ENCODE results near the gene UBN2. TPM values are rescaled to one million over a fixed set of nuclear protein-coding genes. Genes with fewer than 3 reads are reported as not detected.

UBN2 gene
- total RNA-seq, 4 donors from 2014 or later: 9.1 to 18.5 (median 12.5) TPM

DNA sequence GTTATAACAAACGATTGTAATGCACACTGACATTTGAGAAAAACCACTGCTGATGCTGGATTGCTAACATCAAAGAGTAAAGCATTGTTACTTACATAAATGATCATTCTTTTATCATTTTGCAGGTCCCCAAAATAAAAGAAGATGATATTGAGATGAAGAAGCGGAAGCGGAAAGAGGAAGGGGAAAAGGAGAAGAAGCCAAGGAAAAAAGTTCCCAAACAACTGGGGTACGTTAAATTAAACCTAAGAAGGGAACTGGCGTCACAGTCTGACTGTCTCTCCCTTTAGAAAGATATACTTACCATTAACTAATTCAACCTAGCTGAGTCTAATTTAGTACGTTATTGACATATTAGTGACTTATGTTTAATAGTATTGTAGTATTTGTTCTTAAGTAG is 28.1 kb downstream of the UBN2 start:
- Histone ChIP-seq H3K9me3 (no peaks in the 10 kb centered on the region), H3K4me3 (no peak overlapping the region), H3K4me1 (peaks cover 0 to 11% (median 0%) of the 10 kb centered on the region in 3 donors), H3K27ac (no peak overlapping the region), H3K36me3 (peaks cover 9 to 81% of the 10 kb centered on the region in 2 donors), H3K27me3 (no peaks in the 10 kb centered on the region)
- WGBS, 2 donors (ENCODE audit: low coverage in 1 of 2): 73 to 82% methylated on average over 6 of the region's 6 CpGs
- no peak for ATAC-seq
- TF ChIP-seq POLR2A (IDR thresholded peaks at IDR 0.05) (no peak), POLR2AphosphoS5 (IDR thresholded peaks at IDR 0.05) (no peak), EP300 (IDR thresholded peaks at IDR 0.05) (no peak)
- TF ChIP-seq, protein P1, sequence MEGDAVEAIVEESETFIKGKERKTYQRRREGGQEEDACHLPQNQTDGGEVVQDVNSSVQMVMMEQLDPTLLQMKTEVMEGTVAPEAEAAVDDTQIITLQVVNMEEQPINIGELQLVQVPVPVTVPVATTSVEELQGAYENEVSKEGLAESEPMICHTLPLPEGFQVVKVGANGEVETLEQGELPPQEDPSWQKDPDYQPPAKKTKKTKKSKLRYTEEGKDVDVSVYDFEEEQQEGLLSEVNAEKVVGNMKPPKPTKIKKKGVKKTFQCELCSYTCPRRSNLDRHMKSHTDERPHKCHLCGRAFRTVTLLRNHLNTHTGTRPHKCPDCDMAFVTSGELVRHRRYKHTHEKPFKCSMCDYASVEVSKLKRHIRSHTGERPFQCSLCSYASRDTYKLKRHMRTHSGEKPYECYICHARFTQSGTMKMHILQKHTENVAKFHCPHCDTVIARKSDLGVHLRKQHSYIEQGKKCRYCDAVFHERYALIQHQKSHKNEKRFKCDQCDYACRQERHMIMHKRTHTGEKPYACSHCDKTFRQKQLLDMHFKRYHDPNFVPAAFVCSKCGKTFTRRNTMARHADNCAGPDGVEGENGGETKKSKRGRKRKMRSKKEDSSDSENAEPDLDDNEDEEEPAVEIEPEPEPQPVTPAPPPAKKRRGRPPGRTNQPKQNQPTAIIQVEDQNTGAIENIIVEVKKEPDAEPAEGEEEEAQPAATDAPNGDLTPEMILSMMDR (IDR thresholded peaks at IDR 0.05): no peak

DNA sequence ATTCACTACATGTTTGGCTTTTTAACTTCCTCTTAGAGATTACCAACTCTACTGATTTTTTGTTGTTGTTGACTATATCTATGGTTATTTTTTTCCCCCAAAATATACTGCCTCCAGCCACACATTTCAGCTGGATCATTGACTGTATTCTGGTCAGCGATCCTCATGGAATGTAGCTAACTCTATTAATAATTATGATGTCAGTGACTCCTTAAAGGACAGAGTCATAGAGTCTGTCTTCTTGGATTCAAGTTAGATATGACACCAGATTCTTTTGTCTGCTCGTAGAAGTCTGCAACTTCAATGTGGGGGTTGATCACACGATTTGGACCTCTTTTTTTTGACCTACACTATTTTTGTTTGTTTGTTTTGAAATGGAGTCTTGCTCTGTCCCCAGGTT is 33.2 kb downstream of the UBN2 start:
- Histone ChIP-seq H3K4me3 (no peak overlapping the region), H3K9me3 (no peaks in the 10 kb centered on the region), H3K27me3 (no peaks in the 10 kb centered on the region), H3K36me3 (peaks cover 5 to 99% of the 10 kb centered on the region in 2 donors), H3K27ac (no peak overlapping the region), H3K4me1 (no peaks in the 10 kb centered on the region)
- no peak for TF ChIP-seq EP300 (IDR thresholded peaks at IDR 0.05)
- ATAC-seq: no peak
- 58 to 61% methylated on average over 2 to 3 of the region's 3 CpGs for WGBS, 2 donors (ENCODE audit: low coverage in 1 of 2)

DNA sequence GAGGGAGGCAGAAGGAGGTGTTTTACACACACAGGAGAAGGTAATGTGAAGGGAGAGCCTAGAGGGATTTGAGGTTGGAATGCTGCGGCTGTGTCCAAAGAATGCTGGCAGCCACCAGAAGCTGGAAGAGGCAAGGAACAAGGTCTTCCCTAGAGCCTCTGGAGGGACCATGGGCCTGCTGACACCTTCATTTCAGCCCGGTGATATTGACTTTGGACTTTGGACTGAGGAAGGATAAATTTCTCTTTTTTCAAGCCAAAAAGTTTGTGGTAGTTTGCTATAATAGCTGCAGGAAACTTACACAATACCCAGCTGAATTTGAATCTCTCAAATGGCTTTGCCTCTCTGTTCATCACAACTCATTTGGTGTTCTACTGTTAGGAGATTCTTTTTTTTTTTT is 34.6 kb downstream of the UBN2 start:
- no peak for ATAC-seq
- H3K4me1 ChIP-seq: no peaks in the 10 kb centered on the region
- WGBS, 2 donors (ENCODE audit: low coverage in 1 of 2): 83 to 93% methylated on average over 1 to 2 of the region's 2 CpGs
- H3K27ac ChIP-seq: no peak overlapping the region
- peaks cover 5 to 99% of the 10 kb centered on the region in 2 donors for H3K36me3 ChIP-seq
- TF ChIP-seq POLR2A (IDR thresholded peaks at IDR 0.05) (no peak), EP300 (IDR thresholded peaks at IDR 0.05) (no peak), POLR2AphosphoS5 (IDR thresholded peaks at IDR 0.05) (no peak)
- TF ChIP-seq, protein P1 (IDR thresholded peaks at IDR 0.05): no peak
- no peak overlapping the region for H3K4me3 ChIP-seq
- H3K27me3 ChIP-seq: no peaks in the 10 kb centered on the region
- no peaks in the 10 kb centered on the region for H3K9me3 ChIP-seq

DNA sequence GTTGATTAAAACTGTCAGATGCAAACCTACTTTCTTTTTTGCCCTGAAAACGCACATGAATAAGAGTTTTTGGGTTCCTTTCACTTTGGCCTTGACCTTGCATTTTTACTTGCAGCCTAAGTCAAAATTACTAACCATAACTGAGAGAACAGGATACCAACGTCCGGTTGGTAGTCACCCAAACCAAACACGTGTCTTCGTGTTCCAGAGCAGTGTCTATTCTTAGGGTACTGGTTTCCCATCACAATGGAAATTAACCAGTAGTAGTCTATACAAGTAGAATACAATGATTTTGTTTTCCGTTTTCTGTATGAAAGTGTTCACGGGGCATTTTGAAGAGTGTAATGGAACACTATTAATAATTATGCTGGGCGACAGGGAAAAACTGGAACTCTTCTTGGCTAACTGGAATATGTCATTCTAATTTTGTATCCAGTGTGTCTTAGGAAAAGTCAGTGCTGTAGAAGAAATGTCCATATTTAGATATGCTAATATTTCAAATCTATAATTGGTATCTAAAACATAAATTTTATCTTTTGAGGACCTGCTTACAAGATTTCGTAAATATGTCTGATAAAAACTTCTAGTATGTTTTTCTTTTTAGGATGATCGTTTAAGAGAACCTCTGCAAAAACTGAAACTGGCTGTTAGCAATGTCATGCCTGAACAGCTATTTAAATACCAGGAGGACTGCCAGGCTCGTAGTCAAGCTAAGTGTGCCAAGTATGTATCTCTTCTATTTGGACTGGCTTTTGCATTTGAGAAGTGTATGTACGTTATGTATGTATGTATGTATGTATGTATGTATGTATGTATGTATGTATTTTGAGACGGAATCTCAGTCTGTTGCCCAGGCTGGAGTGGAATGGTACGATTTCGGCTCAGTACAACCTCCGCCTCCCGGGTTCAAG is 40.9 kb downstream of the UBN2 start:
- peaks cover 0 to 13% (median 0%) of the 10 kb centered on the region in 3 donors for H3K4me1 ChIP-seq
- WGBS, 2 donors (ENCODE audit: low coverage in 1 of 2): 56 to 59% methylated on average over 12 to 13 of the region's 17 CpGs
- TF ChIP-seq POLR2AphosphoS5 (IDR thresholded peaks at IDR 0.05) (no peak), EP300 (IDR thresholded peaks at IDR 0.05) (no peak), POLR2A (IDR thresholded peaks at IDR 0.05) (no peak)
- TF ChIP-seq, protein P1 (IDR thresholded peaks at IDR 0.05): no peak
- H3K27me3 ChIP-seq: no peaks in the 10 kb centered on the region
- ATAC-seq: no peak
- no peaks in the 10 kb centered on the region for H3K9me3 ChIP-seq
- H3K27ac ChIP-seq: peak overlapping the region in 2 of 4 donors; percentile 24 to 46
- H3K36me3 ChIP-seq: peaks cover 0 to 98% of the 10 kb centered on the region in 2 donors
- no peak overlapping the region for H3K4me3 ChIP-seq

DNA sequence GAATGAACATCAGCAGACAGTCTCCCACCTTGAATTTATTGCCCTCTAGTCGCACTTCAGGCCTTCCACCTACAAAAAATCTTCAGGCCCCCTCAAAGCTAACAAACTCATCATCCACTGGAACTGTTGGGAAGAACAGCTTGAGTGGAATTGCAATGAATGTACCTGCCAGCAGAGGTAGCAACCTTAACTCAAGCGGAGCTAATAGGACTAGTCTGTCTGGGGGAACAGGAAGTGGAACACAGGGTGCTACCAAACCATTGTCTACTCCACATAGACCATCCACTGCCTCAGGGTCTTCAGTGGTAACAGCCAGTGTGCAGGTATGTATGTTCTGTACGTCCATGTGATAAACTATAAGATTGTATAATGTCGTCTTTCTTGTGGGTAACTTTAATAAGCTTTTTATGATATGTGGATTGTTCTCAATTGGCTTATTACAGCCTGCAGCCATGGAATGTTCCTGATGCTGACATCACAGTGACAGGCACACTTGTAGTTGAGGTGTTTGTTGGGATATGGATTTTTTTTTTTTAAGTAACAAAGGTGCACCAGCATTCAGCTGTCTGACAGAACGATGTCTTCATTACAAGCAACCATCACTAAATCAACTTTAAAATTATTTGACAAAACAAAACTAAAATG is 53.3 kb downstream of the UBN2 start:
- H3K9me3 ChIP-seq: no peaks in the 10 kb centered on the region
- H3K4me1 ChIP-seq: no peaks in the 10 kb centered on the region
- 85 to 88% methylated on average over 2 to 5 of the region's 5 CpGs for WGBS, 2 donors (ENCODE audit: low coverage in 1 of 2)
- no peak overlapping the region for H3K27ac ChIP-seq
- TF ChIP-seq EP300 (IDR thresholded peaks at IDR 0.05) (no peak), POLR2A (IDR thresholded peaks at IDR 0.05) (no peak), POLR2AphosphoS5 (IDR thresholded peaks at IDR 0.05) (no peak)
- TF ChIP-seq, protein P1 (IDR thresholded peaks at IDR 0.05): no peak
- H3K4me3 ChIP-seq: no peak overlapping the region
- H3K27me3 ChIP-seq: no peaks in the 10 kb centered on the region
- ATAC-seq: no peak
- peaks cover 13 to 64% of the 10 kb centered on the region in 2 donors for H3K36me3 ChIP-seq
